Neural cell (in vitro differentiated cells): ENCODE data around the gene TMPRSS12. TPM values are rescaled to one million over a fixed set of nuclear protein-coding genes. Genes with fewer than 3 reads are reported as not detected.
"Not testable (repeated sequence)": the region's sequence is repeated elsewhere in the genome, so short reads cannot be mapped to it uniquely, and the experiment has no call there.

Source experiments
- H2AFZ ChIP-seq: fragments of 200-600, 300-800 bp; sonication (generic), shearing (Covaris generic); 2 replicates; pipeline ENCODE4 v1.6.0; 2014; ENCODE audit warnings: low read depth, mild to moderate bottlenecking, antibody characterized with exemption, low read length, moderate library complexity
- H3F3A ChIP-seq: fragments of 200-600 bp; shearing (Covaris generic); 2 replicates; pipeline ENCODE4 v1.6.1; 2016; ENCODE audit warnings: mild to moderate bottlenecking, moderate library complexity, mixed read lengths, antibody characterized with exemption, low read length; ENCODE audit not compliant: insufficient read depth, poor library complexity, severe bottlenecking
- H3K27ac ChIP-seq: fragments of 200-600, 300-800 bp; sonication (generic), shearing (Covaris generic); 2 replicates; pipeline ENCODE4 v1.5.1; 2014; ENCODE audit warnings: mild to moderate bottlenecking, low read length, moderate library complexity
- H3K27me3 ChIP-seq: fragments of 300-800, 200-600 bp; sonication (generic), shearing (Covaris generic); 2 replicates; pipeline ENCODE4 v1.6.0; 2014; ENCODE audit warnings: mild to moderate bottlenecking, low read depth, low read length, moderate library complexity; ENCODE audit not compliant: insufficient read depth
- H3K36me3 ChIP-seq: fragments of 300-800, 200-600 bp; sonication (generic), shearing (Covaris generic); 2 replicates; pipeline ENCODE4 v1.5.1; 2014; ENCODE audit warnings: mild to moderate bottlenecking, antibody characterized with exemption, low read length, moderate library complexity; ENCODE audit not compliant: insufficient read depth
- H3K4me2 ChIP-seq: fragments of 300-800, 200-600 bp; sonication (generic), shearing (Covaris generic); 2 replicates; pipeline ENCODE4 v1.6.0; 2014; ENCODE audit warnings: mild to moderate bottlenecking, low read length
- H3K4me3 ChIP-seq: fragments of 300-800, 200-600 bp; sonication (generic), shearing (Covaris generic); 2 replicates; pipeline ENCODE4 v1.5.1; 2014; ENCODE audit warnings: mild to moderate bottlenecking, low read length, moderate library complexity
- H3K79me2 ChIP-seq: fragments of 200-600 bp; shearing (Covaris generic); replicated peaks from 2 replicates; pipeline ENCODE4 v1.6.0; 2014; ENCODE audit warnings: mild to moderate bottlenecking, low read length, moderate library complexity; ENCODE audit not compliant: insufficient read depth
- H3K9ac ChIP-seq: fragments of 300-800, 200-600 bp; sonication (generic), shearing (Covaris generic); 2 replicates; pipeline ENCODE4 v1.6.1; 2016; ENCODE audit warnings: mild to moderate bottlenecking, low read length, mixed read lengths
- H3K9me2 ChIP-seq: fragments of 200-600 bp; shearing (Covaris generic); 2 replicates; pipeline ENCODE4 v1.6.1; 2016; ENCODE audit warnings: mild to moderate bottlenecking, low read length, mixed read lengths; ENCODE audit not compliant: insufficient read depth
- H3K9me3 ChIP-seq: fragments of 200-600, 300-800 bp; sonication (generic), shearing (Covaris generic); 2 replicates; pipeline ENCODE4 v1.6.1; 2016; ENCODE audit warnings: mild to moderate bottlenecking, mixed run types, low read length, moderate library complexity, mixed read lengths
- H4K20me1 ChIP-seq: fragments of 200-600 bp; shearing (Covaris generic); 2 replicates; pipeline ENCODE4 v1.6.1; 2016; ENCODE audit warnings: mild to moderate bottlenecking, mixed run types; ENCODE audit not compliant: insufficient read depth
- CTCF ChIP-seq: fragments of 450-650 bp; IDR thresholded peaks from 2 replicates; pipeline ENCODE4 v1.5.1; 2014; ENCODE audit warnings: antibody characterized with exemption, mild to moderate bottlenecking, moderate library complexity; ENCODE audit not compliant: poor library complexity, severe bottlenecking
- EP300 ChIP-seq: fragments of 450-650 bp; conservative IDR thresholded peaks from 2 replicates; pipeline ENCODE4 v1.6.1; 2014; ENCODE audit warnings: antibody characterized with exemption, mild to moderate bottlenecking, moderate library complexity; ENCODE audit not compliant: poor library complexity, severe bottlenecking
- EZH2 ChIP-seq: fragments of 200-600, 300-800 bp; shearing (Covaris generic), sonication (generic); IDR thresholded peaks from 2 replicates; pipeline ENCODE4 v1.6.1; 2014; ENCODE audit warnings: antibody characterized with exemption, low read length, borderline replicate concordance, mild to moderate bottlenecking; ENCODE audit not compliant: insufficient read depth, poor library complexity, severe bottlenecking
- MXI1 ChIP-seq: fragments of 450-650 bp; conservative IDR thresholded peaks from 2 replicates; pipeline ENCODE4 v1.6.1; 2014; ENCODE audit warnings: antibody characterized with exemption, mild to moderate bottlenecking; ENCODE audit not compliant: poor library complexity, severe bottlenecking
- POLR2AphosphoS5 ChIP-seq: IDR thresholded peaks from 2 replicates; pipeline ENCODE4 v1.6.1; 2012
- RAD21 ChIP-seq: fragments of 450-650 bp; conservative IDR thresholded peaks from 2 replicates; pipeline ENCODE4 v1.6.1; 2014; ENCODE audit warnings: antibody characterized with exemption, mild to moderate bottlenecking, moderate library complexity
- REST ChIP-seq: IDR thresholded peaks from 2 replicates; pipeline ENCODE4 v1.6.1; 2012; ENCODE audit warnings: borderline replicate concordance
- SMC3 ChIP-seq: fragments of 450-650 bp; conservative IDR thresholded peaks from 2 replicates; pipeline ENCODE4 v1.6.1; 2014; ENCODE audit warnings: antibody characterized with exemption, mild to moderate bottlenecking, moderate library complexity; ENCODE audit not compliant: poor library complexity
- TAF1 ChIP-seq: IDR thresholded peaks from 2 replicates; pipeline ENCODE4 v1.6.1; 2012; ENCODE audit warnings: low read depth
- polyA plus RNA-seq: library from polyadenylated mRNA; depleted of rRNA; stranded (reverse); fragments of >200 nt; gene quantifications from 2 replicates; pipeline ENCODE4 v1.2.3, GENCODE V29; 2014

The TMPRSS12 gene
- polyA plus RNA-seq, 1 donor from 2014 or later = not detected

- no peaks in the 10 kb centered on the region for H3K9me3 ChIP-seq
- no peak overlapping the region for H3K9ac ChIP-seq
- H2AFZ ChIP-seq = no peak overlapping the region
- H4K20me1 ChIP-seq = no peaks in the 10 kb centered on the region
- H3K79me2 ChIP-seq = no peaks in the 10 kb centered on the region
- no peaks in the 10 kb centered on the region for H3K9me2 ChIP-seq
- H3K27me3 ChIP-seq = no peaks in the 10 kb centered on the region
- H3K4me3 ChIP-seq = no peak overlapping the region
- no peaks in the 10 kb centered on the region for H3K36me3 ChIP-seq
- H3F3A ChIP-seq = no peaks in the 10 kb centered on the region
- H3K27ac ChIP-seq = no peak overlapping the region
- no peak for TF ChIP-seq TAF1
- no peak for TF ChIP-seq CTCF
- no peak for TF ChIP-seq REST
- no peak for TF ChIP-seq EP300
- no peak for TF ChIP-seq SMC3
- no peak for TF ChIP-seq EZH2
- no peak for TF ChIP-seq MXI1
- TF ChIP-seq POLR2AphosphoS5 = no peak
- no peak for TF ChIP-seq RAD21
- H3K4me2 ChIP-seq = no peak overlapping the region
Measured at GRCh38 chr12:50901685-50902113, 59.0 kb downstream of the TMPRSS12 start.

GRCh38 chr12:50908479-50908878 is 65.8 kb downstream of the TMPRSS12 start:
- not testable (repeated sequence) for H3K27ac ChIP-seq, H3K9ac ChIP-seq, H3K27me3 ChIP-seq

GRCh38 chr12:50912361-50912760 is 69.6 kb downstream of the TMPRSS12 start:
- not testable (repeated sequence) for H3K27me3 ChIP-seq, H3K9me2 ChIP-seq, H3K79me2 ChIP-seq, H4K20me1 ChIP-seq, H3K4me2 ChIP-seq, H3K9ac ChIP-seq, H2AFZ ChIP-seq, H3K4me3 ChIP-seq, H3F3A ChIP-seq, H3K9me3 ChIP-seq, H3K27ac ChIP-seq, H3K36me3 ChIP-seq

More at GRCh38 chr12:50908479-50908878, 65.8 kb downstream of the TMPRSS12 start:
- H3K79me2 ChIP-seq, H3K36me3 ChIP-seq, H2AFZ ChIP-seq, H3K9me2 ChIP-seq, H3K9me3 ChIP-seq, H3K4me3 ChIP-seq, H3F3A ChIP-seq, H4K20me1 ChIP-seq, H3K4me2 ChIP-seq: not testable (repeated sequence)
